T-helper 2 cell treated with Interferon-gamma antibody and Interleukin-4, amounts not matched to agents 5 μg/mL and 100 μg/mL, for 36 hours (primary cell): Measurements from ENCODE around the gene MARCHF2.
"Not testable (repeated sequence)": the region's sequence is repeated elsewhere in the genome, so short reads cannot be mapped to it uniquely, and the experiment has no call there.

Source experiments
- DNase-seq: peaks from one replicate; pipeline ENCODE4 v3.0.0; 2021; ENCODE audit warnings: low spot score
- H3K27ac Mint-ChIP-seq: one replicate; pipeline ENCODE4 v1.8.0; 2021; ENCODE audit warnings: mild to moderate bottlenecking, mixed read lengths
- H3K27me3 Mint-ChIP-seq: one replicate; pipeline ENCODE4 v1.8.0; 2021; ENCODE audit warnings: low read depth, mixed read lengths
- H3K36me3 Mint-ChIP-seq: one replicate; pipeline ENCODE4 v1.8.0; 2021; ENCODE audit warnings: low read depth, mixed read lengths
- H3K4me1 Mint-ChIP-seq: one replicate; pipeline ENCODE4 v1.8.0; 2021; ENCODE audit warnings: low read depth, mixed read lengths
- H3K4me3 Mint-ChIP-seq: one replicate; pipeline ENCODE4 v1.8.0; 2022; ENCODE audit warnings: mild to moderate bottlenecking, moderate library complexity, mixed read lengths
- H3K9me3 Mint-ChIP-seq: one replicate; pipeline ENCODE4 v1.8.0; 2021; ENCODE audit warnings: mixed read lengths

Gene MARCHF2

GRCh38 chr19:8416796-8417195 lies 3.7 kb downstream of the MARCHF2 start:
- Mint-ChIP-seq H3K9me3 (no peaks in the 10 kb centered on the region), H3K27ac (no peak overlapping the region), H3K36me3 (no peaks in the 10 kb centered on the region), H3K27me3 (no peaks in the 10 kb centered on the region), H3K4me3 (no peak overlapping the region), H3K4me1 (peaks cover 4% of the 10 kb centered on the region)
- DNase-seq, result no peak

- no peak for DNase-seq
- Mint-ChIP-seq H3K27ac (no peak overlapping the region), H3K4me1 (no peaks in the 10 kb centered on the region), H3K27me3 (no peaks in the 10 kb centered on the region), H3K9me3 (no peaks in the 10 kb centered on the region), H3K4me3 (no peak overlapping the region), H3K36me3 (peaks cover 1% of the 10 kb centered on the region)
These were observed 8.7 kb downstream of the MARCHF2 start for GRCh38 chr19:8421484-8422461.

- Mint-ChIP-seq H3K9me3 (no peaks in the 10 kb centered on the region), H3K36me3 (peaks cover 1% of the 10 kb centered on the region), H3K27me3 (no peaks in the 10 kb centered on the region), H3K4me1 (no peaks in the 10 kb centered on the region), H3K27ac (no peak overlapping the region), H3K4me3 (no peak overlapping the region)
- DNase-seq, result no peak
These were observed 10.7 kb downstream of the MARCHF2 start for GRCh38 chr19:8423817-8424223.

- H3K27me3 Mint-ChIP-seq, DNase-seq, H3K4me3 Mint-ChIP-seq, H3K9me3 Mint-ChIP-seq, H3K27ac Mint-ChIP-seq, H3K36me3 Mint-ChIP-seq, H3K4me1 Mint-ChIP-seq: not testable (repeated sequence)
These were observed 12.2 kb downstream of the MARCHF2 start for GRCh38 chr19:8425331-8425730.

GRCh38 chr19:8426283-8426682 lies 13.2 kb downstream of the MARCHF2 start:
- H3K4me1 Mint-ChIP-seq, result no peaks in the 10 kb centered on the region
- H3K36me3 Mint-ChIP-seq, result peaks cover 1% of the 10 kb centered on the region

GRCh38 chr19:8429044-8429443 lies 15.9 kb downstream of the MARCHF2 start:
- no peaks in the 10 kb centered on the region for H3K27me3 Mint-ChIP-seq
- DNase-seq, result no peak
- H3K4me3 Mint-ChIP-seq, result no peak overlapping the region
- no peak overlapping the region for H3K27ac Mint-ChIP-seq
- H3K4me1 Mint-ChIP-seq, result no peaks in the 10 kb centered on the region
- H3K9me3 Mint-ChIP-seq, result no peaks in the 10 kb centered on the region
- H3K36me3 Mint-ChIP-seq, result no peaks in the 10 kb centered on the region

More at GRCh38 chr19:8426283-8426682, 13.2 kb downstream of the MARCHF2 start:
- no peak for DNase-seq
- no peaks in the 10 kb centered on the region for H3K27me3 Mint-ChIP-seq
- H3K9me3 Mint-ChIP-seq, result no peaks in the 10 kb centered on the region
- no peak overlapping the region for H3K4me3 Mint-ChIP-seq
- no peak overlapping the region for H3K27ac Mint-ChIP-seq

GRCh38 chr19:8429826-8430225 lies 16.7 kb downstream of the MARCHF2 start:
- H3K36me3 Mint-ChIP-seq, result no peaks in the 10 kb centered on the region
- DNase-seq, result no peak
- no peak overlapping the region for H3K4me3 Mint-ChIP-seq
- H3K9me3 Mint-ChIP-seq, result no peaks in the 10 kb centered on the region
- H3K4me1 Mint-ChIP-seq, result no peaks in the 10 kb centered on the region
- no peaks in the 10 kb centered on the region for H3K27me3 Mint-ChIP-seq
- H3K27ac Mint-ChIP-seq, result no peak overlapping the region

GRCh38 chr19:8430650-8431049 lies 17.5 kb downstream of the MARCHF2 start:
- no peaks in the 10 kb centered on the region for H3K36me3 Mint-ChIP-seq
- no peak for DNase-seq
- no peaks in the 10 kb centered on the region for H3K9me3 Mint-ChIP-seq
- H3K4me3 Mint-ChIP-seq, result no peak overlapping the region
- no peaks in the 10 kb centered on the region for H3K27me3 Mint-ChIP-seq
- peaks cover under 1% of the 10 kb centered on the region for H3K4me1 Mint-ChIP-seq
- H3K27ac Mint-ChIP-seq, result no peak overlapping the region

GRCh38 chr19:8438236-8438635 lies 25.1 kb downstream of the MARCHF2 start:
- H3K36me3 Mint-ChIP-seq, result no peaks in the 10 kb centered on the region
- H3K27ac Mint-ChIP-seq, result no peak overlapping the region
- H3K4me1 Mint-ChIP-seq, result peaks cover 3% of the 10 kb centered on the region
- H3K9me3 Mint-ChIP-seq, result no peaks in the 10 kb centered on the region
- DNase-seq, result no peak
- no peaks in the 10 kb centered on the region for H3K27me3 Mint-ChIP-seq
- no peak overlapping the region for H3K4me3 Mint-ChIP-seq

GRCh38 chr19:8441725-8442544 lies 28.8 kb downstream of the MARCHF2 start:
- Mint-ChIP-seq H3K4me1 (peaks cover 12% of the 10 kb centered on the region), H3K4me3 (peak overlapping the region; percentile 49), H3K27ac (peak overlapping the region; percentile 31), H3K27me3 (no peaks in the 10 kb centered on the region), H3K9me3 (no peaks in the 10 kb centered on the region), H3K36me3 (peaks cover 16% of the 10 kb centered on the region)
- DNase-seq, result no peak

GRCh38 chr19:8444140-8444676 lies 31.1 kb downstream of the MARCHF2 start:
- H3K9me3 Mint-ChIP-seq, DNase-seq, H3K27me3 Mint-ChIP-seq: not testable (repeated sequence)
- Mint-ChIP-seq H3K4me3 (peak overlapping the region; percentile 96), H3K27ac (peak overlapping the region; percentile 99), H3K36me3 (peaks cover 24% of the 10 kb centered on the region), H3K4me1 (peaks cover 25% of the 10 kb centered on the region)

- Mint-ChIP-seq H3K27ac (peak within 1 kb of the TSS; percentile 99), H3K36me3 (peaks cover 24% of the 10 kb centered on the region), H3K27me3 (no peaks in the 10 kb centered on the region), H3K4me3 (peak within 1 kb of the TSS; percentile 96), H3K9me3 (no peaks in the 10 kb centered on the region), H3K4me1 (peaks cover 27% of the 10 kb centered on the region)
- DNase-seq, result peak; percentile 100
These were observed 31.8 kb downstream of the MARCHF2 start, which contains the start of gene HNRNPM for GRCh38 chr19:8444677-8445487. Gene HNRNPM, plus strand, starts transcription at chr19:8444975. Its CDS starts 24 bp downstream, at chr19:8444999.

- peak overlapping the region; percentile 90 for H3K27ac Mint-ChIP-seq
- no peaks in the 10 kb centered on the region for H3K9me3 Mint-ChIP-seq
- H3K36me3 Mint-ChIP-seq, result peaks cover 24% of the 10 kb centered on the region
- peaks cover 32% of the 10 kb centered on the region for H3K4me1 Mint-ChIP-seq
- peak; percentile 49 for DNase-seq
- H3K27me3 Mint-ChIP-seq, result no peaks in the 10 kb centered on the region
- H3K4me3 Mint-ChIP-seq, result peak overlapping the region; percentile 91
These were observed 32.4 kb downstream of the MARCHF2 start for GRCh38 chr19:8445488-8446001.
